Measurements from ENCODE around the gene PSTPIP1.

GRCh38 chr15:77069521-77070121 is 74.7 kb downstream of the PSTPIP1 start:
- TF ChIP-seq CTCF (IDR thresholded peaks at IDR 0.05) (no peak), POLR2A (IDR thresholded peaks at IDR 0.05) (no peak), POLR2AphosphoS5 (IDR thresholded peaks at IDR 0.05) (no peak)

Data from breast epithelium (tissue), 3 donors.